ENCODE data around the gene CCDC112.

GRCh38 chr5:115227281-115227680, 69.2 kb downstream of the CCDC112 start:
- TF ChIP-seq CTCF (IDR thresholded peaks at IDR 0.05), result no peak
- no peak for TF ChIP-seq POLR2A (IDR thresholded peaks at IDR 0.05)

Measured in lower leg skin (tissue), 3 donors.